AG04450 (cell line): Measurements from ENCODE around the gene CTNNBL1. TPM values are rescaled to one million over a fixed set of nuclear protein-coding genes. Genes with fewer than 3 reads are reported as not detected.

Experiments
- CTCF ChIA-PET: fragments of 300-600, 350-600 bp; formaldehyde crosslinking; extraction: SDS; loops from one replicate; lab custom pipeline; 2022; ENCODE audit warnings: antibody characterized with exemption, inconsistent platforms; lab: Charles Lee
- POLR2A ChIA-PET: fragments of 350-600 bp; formaldehyde crosslinking; extraction: SDS; loops from one replicate; lab custom pipeline; 2021; ENCODE audit warnings: antibody characterized with exemption, inconsistent platforms; lab: Yijun Ruan, JAX
- DNase-seq: peaks from one replicate; pipeline ENCODE4 v3.0.0-alpha.2; 2011; ENCODE audit warnings: low read depth, low spot score
- H3K27ac ChIP-seq: one replicate; pipeline ENCODE4 v1.5.1; 2012; ENCODE audit warnings: low read depth, low read length, control low read depth
- H3K27me3 ChIP-seq: one replicate; pipeline ENCODE4 v1.6.0; 2012; ENCODE audit warnings: low read length; ENCODE audit not compliant: control insufficient read depth, insufficient read depth
- H3K4me3 ChIP-seq: 2 replicates; pipeline ENCODE4 v1.5.1; 2011; ENCODE audit warnings: mild to moderate bottlenecking, low read depth, low read length, control low read depth
- H3K9me3 ChIP-seq: 2 replicates; pipeline ENCODE4 v1.5.1; 2012; ENCODE audit warnings: low read length; ENCODE audit not compliant: control insufficient read depth, insufficient read depth
- polyA plus RNA-seq: library from polyadenylated mRNA; depleted of rRNA; stranded (reverse); fragments of >200 nt; gene quantifications from 2 replicates; pipeline ENCODE4 v1.2.3, GENCODE V29; 2011
- TF ChIP-seq, protein P1 (sequence below): IDR thresholded peaks from 2 replicates; pipeline ENCODE4 v1.5.1; 2011; ENCODE audit warnings: low read depth, low read length, control low read depth, inconsistent platforms

Gene CTNNBL1
- polyA plus RNA-seq, 1 experiment = 27.1 TPM

DNA sequence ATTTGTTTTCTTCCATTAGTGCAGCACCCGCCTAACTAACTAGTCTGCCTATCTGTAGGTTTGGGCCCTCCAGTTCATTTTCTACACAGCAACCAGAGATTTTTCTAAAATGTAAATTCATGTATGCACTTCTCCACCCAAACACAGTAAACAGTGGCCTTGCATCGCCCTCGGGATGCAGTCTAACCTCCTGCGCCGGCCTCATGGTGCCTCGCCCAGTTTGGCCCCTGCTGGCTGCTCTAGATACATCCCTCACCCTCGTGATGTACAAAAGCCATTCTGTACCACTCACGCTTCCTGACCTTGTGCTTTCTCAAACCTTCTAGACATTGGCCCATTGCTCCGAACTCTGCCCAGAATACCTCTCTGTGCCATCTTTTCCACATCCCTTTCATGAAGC, 155.3 kb downstream of the CTNNBL1 start:
- POLR2A ChIA-PET = no interaction called here
- CTCF ChIA-PET = no interaction called here
- DNase-seq = no peak
- H3K27me3 ChIP-seq = no peaks in the 10 kb centered on the region
- TF ChIP-seq, protein P1, sequence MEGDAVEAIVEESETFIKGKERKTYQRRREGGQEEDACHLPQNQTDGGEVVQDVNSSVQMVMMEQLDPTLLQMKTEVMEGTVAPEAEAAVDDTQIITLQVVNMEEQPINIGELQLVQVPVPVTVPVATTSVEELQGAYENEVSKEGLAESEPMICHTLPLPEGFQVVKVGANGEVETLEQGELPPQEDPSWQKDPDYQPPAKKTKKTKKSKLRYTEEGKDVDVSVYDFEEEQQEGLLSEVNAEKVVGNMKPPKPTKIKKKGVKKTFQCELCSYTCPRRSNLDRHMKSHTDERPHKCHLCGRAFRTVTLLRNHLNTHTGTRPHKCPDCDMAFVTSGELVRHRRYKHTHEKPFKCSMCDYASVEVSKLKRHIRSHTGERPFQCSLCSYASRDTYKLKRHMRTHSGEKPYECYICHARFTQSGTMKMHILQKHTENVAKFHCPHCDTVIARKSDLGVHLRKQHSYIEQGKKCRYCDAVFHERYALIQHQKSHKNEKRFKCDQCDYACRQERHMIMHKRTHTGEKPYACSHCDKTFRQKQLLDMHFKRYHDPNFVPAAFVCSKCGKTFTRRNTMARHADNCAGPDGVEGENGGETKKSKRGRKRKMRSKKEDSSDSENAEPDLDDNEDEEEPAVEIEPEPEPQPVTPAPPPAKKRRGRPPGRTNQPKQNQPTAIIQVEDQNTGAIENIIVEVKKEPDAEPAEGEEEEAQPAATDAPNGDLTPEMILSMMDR = no peak
- no peak overlapping the region for H3K4me3 ChIP-seq
- no peaks in the 10 kb centered on the region for H3K9me3 ChIP-seq
- no peak overlapping the region for H3K27ac ChIP-seq

DNA sequence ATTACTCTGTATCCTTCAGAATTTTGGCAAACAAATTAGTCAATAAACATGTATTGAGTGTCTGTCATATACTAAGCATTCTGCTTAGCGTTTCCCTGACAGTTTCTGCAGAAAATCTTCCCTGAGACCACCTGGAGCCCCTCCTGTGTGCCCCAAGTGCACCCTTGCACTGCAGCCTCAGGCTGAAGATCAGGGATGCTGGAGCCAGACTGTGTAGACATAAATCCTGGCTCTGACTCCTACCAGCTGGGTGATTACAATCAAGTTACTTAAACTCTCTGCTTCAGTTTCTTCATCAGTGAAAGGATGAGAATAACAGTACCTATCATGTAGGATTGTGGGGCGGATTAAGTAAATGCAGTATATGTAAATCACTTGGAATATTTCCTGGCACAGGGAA, 155.7 kb downstream of the CTNNBL1 start:
- Histone ChIP-seq H3K27ac (no peak overlapping the region), H3K27me3 (no peaks in the 10 kb centered on the region), H3K9me3 (no peaks in the 10 kb centered on the region), H3K4me3 (no peak overlapping the region)
- POLR2A ChIA-PET = no interaction called here
- TF ChIP-seq, protein P1 = no peak
- no peak for DNase-seq
- CTCF ChIA-PET = no interaction called here

DNA sequence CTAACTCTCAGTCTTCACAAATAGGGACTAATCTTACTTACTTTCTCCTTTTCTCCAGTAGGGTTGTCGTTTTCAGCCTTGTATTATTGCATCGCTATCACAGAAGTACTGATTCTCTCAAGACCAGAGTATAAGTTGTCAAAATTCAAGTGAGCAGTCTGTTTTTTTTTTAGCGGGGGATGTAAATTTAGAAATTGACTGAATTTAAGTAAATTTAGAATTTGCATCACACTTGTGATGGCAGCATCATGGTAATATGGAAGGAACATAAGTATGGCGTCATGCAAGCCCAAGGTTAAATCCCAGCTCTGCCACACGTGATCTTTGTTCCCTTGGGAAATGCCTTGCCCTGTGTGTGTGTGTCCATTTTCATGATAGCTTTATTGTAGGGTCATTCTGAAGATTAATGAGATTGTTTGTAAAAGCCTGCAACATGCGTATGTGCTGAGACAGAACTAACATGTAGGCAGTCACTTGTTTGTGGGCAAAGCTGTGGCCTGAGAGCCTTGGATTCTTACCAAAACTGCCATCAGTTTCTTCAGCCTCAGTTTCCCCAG, 156.3 kb downstream of the CTNNBL1 start:
- TF ChIP-seq, protein P1 = no peak
- Histone ChIP-seq H3K27me3 (no peaks in the 10 kb centered on the region), H3K4me3 (no peak overlapping the region), H3K27ac (no peak overlapping the region), H3K9me3 (no peaks in the 10 kb centered on the region)
- ChIA-PET CTCF (interaction anchor here (0.9 kb wide), 1 partner anchor 9 kb away, joined by 4 read pairs; no protein-coding TSS in a partner anchor), POLR2A (no interaction called here)
- DNase-seq = no peak

DNA sequence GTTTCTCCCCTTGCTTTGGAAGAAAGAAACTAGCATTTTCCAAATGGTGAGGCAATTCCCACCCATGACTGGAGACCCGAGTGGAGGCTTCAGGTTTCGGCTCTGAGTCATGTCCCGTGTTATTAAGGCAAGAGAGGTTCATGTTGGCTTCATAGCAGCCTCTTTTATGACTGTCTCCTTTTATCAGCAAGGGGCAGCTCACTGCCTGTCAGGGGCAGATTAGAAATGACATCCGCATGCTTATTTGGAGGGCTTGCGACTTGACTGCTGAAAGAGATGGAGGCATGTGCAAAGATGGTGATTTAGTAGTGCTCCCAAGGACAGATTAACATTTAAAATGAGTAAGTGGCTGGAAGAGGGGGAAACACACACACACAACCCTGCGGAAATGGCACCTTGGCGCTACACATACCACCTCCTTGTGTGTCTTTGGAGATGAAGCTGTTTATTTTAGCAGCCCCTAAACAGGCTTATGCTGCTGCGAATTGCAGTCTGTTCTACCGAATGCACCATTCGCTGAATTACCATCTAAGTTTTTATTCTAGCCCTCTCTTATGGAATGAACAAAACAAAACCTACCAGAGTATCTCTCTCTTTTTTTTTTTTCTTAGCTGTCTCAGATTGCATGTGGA, 157.0 kb downstream of the CTNNBL1 start:
- CTCF ChIA-PET = interaction anchor here (0.6 to 0.9 kb wide), 3 partner anchors 9 to 142 kb away, joined by 3 to 4 read pairs (median 3); no protein-coding TSS in a partner anchor

DNA sequence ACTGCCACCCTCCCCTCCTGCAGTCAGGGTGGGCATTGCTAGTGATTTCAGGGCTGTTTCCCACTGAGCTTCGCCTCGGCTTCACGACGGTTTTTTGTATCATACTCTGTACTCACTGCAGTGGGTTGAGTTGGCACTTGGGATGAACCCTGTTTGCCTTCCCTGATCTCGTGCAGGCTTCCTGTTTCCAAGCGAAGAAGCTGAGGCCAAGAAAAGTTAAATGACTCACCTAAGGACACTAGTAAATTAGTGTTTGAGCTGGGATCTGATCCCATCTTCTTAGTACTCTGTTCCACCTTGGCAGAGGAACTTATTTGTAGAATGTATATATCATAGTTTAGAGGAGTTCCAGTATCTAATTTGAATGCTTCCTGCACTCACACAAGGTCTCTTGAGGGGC, 158.8 kb downstream of the CTNNBL1 start:
- Histone ChIP-seq H3K27me3 (no peaks in the 10 kb centered on the region), H3K9me3 (no peaks in the 10 kb centered on the region), H3K27ac (no peak overlapping the region), H3K4me3 (no peak overlapping the region)
- ChIA-PET CTCF (no interaction called here), POLR2A (no interaction called here)
- TF ChIP-seq, protein P1 = no peak
- no peak for DNase-seq

More for the DNA sequence above, 157.0 kb downstream of the CTNNBL1 start:
- POLR2A ChIA-PET = no interaction called here
- Histone ChIP-seq H3K27me3 (no peaks in the 10 kb centered on the region), H3K27ac (no peak overlapping the region), H3K4me3 (no peak overlapping the region), H3K9me3 (no peaks in the 10 kb centered on the region)
- TF ChIP-seq, protein P1 = no peak
- DNase-seq = no peak
